Measurements from ENCODE around the gene SLC66A3.

SLC66A3 gene

DNA sequence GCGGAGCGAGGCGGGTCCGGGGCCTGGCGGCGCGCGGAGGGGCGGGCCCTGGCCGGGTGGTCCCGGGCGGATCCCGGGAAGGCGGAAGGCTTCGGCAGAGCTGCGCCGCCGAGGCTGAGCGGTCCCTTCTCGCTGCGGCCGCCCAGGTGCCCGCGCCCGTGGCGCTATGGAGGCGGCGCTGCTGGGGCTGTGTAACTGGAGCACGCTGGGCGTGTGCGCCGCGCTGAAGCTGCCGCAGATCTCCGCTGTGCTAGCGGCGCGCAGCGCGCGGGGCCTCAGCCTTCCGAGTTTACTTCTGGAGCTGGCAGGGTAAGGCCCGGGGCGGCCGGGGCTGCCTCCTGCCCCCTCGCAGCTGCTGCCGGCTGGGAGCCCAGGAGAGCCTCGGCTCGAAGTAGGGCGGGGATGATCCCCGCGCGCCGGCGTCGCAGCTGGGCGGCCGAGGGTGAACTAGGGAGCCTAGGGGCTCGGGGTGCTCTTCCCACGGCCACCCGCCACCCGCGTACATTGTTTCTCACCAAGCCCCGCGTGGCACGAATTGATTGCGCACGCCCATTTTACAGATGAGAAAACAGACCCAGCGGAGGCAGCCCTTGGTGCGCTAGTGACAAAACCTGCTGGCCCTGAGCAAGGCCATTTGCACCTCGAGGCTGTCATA, at the start of gene SLC66A3:
TSS of gene SLC66A3 (plus strand) at position 87 of the 655 bp plus-strand sequence. CDS start at position 167, 80 bp downstream.
- DNase-seq (ENCODE audit: low read depth) = no peak
- Histone ChIP-seq H3K4me1 (ENCODE audit: control insufficient read depth, insufficient read depth, low read length) (peaks cover 15% of the 10 kb centered on the region), H3K36me3 (ENCODE audit: control insufficient read depth, insufficient read depth, low read length, severe bottlenecking) (no peaks in the 10 kb centered on the region), H3K27me3 (replicated peaks; ENCODE audit: control insufficient read depth, insufficient read depth, low read length) (peaks cover 3% of the 10 kb centered on the region), H3K9me3 (ENCODE audit: control insufficient read depth, low read length) (no peaks in the 10 kb centered on the region), H3K4me3 (ENCODE audit: low read length) (peak within 1 kb of the TSS; percentile 89), H3K9ac (ENCODE audit: low read length) (peak within 1 kb of the TSS; percentile 91)

DNA sequence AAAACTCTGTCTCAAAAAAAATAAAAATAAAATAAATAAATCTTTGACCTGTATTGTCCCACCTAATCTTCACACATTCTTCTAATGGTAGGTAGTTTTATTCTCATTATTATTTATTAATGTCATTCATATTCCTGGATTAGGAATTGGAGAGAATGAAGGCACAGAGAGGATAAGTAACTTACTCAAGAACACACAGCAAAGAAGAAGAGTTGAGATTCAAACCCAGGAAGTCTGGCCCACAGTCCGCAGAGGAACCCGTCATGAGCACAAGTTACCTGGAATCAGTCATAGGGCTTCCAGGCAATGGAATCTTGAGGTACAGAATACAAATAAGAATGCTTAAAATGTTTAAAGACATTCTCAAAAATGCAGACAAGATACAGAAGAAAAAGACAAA, 46.3 kb upstream of the SLC66A3 start:
- DNase-seq (ENCODE audit: low read depth) = no peak
- Histone ChIP-seq H3K9ac (ENCODE audit: low read length) (no peak overlapping the region), H3K4me1 (ENCODE audit: control insufficient read depth, insufficient read depth, low read length) (no peaks in the 10 kb centered on the region), H3K27me3 (replicated peaks; ENCODE audit: control insufficient read depth, insufficient read depth, low read length) (peaks cover 25% of the 10 kb centered on the region), H3K36me3 (ENCODE audit: control insufficient read depth, insufficient read depth, low read length, severe bottlenecking) (no peaks in the 10 kb centered on the region), H3K4me3 (ENCODE audit: low read length) (no peak overlapping the region), H3K9me3 (ENCODE audit: control insufficient read depth, low read length) (no peaks in the 10 kb centered on the region)

- H3K4me3 ChIP-seq (ENCODE audit: low read length) = no peak overlapping the region
- H3K4me1 ChIP-seq (ENCODE audit: control insufficient read depth, insufficient read depth, low read length) = no peaks in the 10 kb centered on the region
- H3K9me3 ChIP-seq (ENCODE audit: control insufficient read depth, low read length) = no peaks in the 10 kb centered on the region
- H3K36me3 ChIP-seq (ENCODE audit: control insufficient read depth, insufficient read depth, low read length, severe bottlenecking) = no peaks in the 10 kb centered on the region
- H3K27me3 ChIP-seq (replicated peaks; ENCODE audit: control insufficient read depth, insufficient read depth, low read length) = peaks cover 32% of the 10 kb centered on the region
- no peak overlapping the region for H3K9ac ChIP-seq (ENCODE audit: low read length)
- DNase-seq (ENCODE audit: low read depth) = no peak
Observed at GRCh38 chr2:11112870-11113428, 42.3 kb upstream of the SLC66A3 start.

DNA sequence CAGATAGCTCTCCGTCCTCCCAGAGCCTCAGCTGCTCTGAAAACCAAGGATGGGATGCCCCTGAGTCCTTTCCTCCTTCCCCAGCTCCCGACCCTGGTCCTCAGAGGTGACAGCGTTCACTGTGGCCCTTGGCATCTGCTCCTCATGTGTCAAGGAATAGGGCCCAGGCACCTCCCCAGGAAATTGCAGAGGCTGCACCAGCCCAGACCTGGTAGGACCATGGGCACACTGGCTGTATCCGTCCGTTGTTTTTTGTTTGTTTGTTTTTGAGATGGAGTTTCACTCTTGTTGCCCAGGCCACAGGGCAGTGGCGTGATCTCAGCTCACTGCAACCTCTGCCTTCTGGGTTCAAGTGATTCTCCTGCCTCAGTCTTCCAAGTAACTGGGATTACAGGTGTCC, 37.5 kb upstream of the SLC66A3 start:
- no peak overlapping the region for H3K9ac ChIP-seq (ENCODE audit: low read length)
- no peaks in the 10 kb centered on the region for H3K9me3 ChIP-seq (ENCODE audit: control insufficient read depth, low read length)
- H3K4me1 ChIP-seq (ENCODE audit: control insufficient read depth, insufficient read depth, low read length) = no peaks in the 10 kb centered on the region
- H3K27me3 ChIP-seq (replicated peaks; ENCODE audit: control insufficient read depth, insufficient read depth, low read length) = peaks cover 19% of the 10 kb centered on the region
- no peaks in the 10 kb centered on the region for H3K36me3 ChIP-seq (ENCODE audit: control insufficient read depth, insufficient read depth, low read length, severe bottlenecking)
- H3K4me3 ChIP-seq (ENCODE audit: low read length) = no peak overlapping the region
- DNase-seq (ENCODE audit: low read depth) = no peak

DNA sequence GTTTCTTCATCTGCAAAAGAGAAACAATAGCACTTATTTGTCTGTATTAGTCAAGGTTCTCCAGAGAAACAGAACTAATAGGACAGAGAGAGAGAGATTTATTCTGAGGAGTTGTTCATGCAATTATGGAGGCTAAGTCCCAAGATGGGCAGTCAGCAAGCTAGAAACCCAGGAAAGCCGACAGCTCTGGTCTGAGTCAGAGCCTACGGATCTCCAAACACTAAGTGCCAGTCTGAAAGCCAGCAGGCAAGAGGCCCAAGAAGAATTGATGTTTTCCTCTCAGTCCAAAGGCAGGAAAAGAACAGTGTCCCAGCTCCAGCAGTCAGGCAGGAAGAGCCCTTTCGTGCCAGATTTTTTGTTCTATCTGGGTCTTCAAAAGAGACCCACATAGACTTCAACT, 36.5 kb upstream of the SLC66A3 start:
- no peaks in the 10 kb centered on the region for H3K4me1 ChIP-seq (ENCODE audit: control insufficient read depth, insufficient read depth, low read length)
- DNase-seq (ENCODE audit: low read depth) = no peak

GRCh38 chr2:11121099-11121822, 34.0 kb upstream of the SLC66A3 start:
- Histone ChIP-seq H3K9me3 (ENCODE audit: control insufficient read depth, low read length) (no peaks in the 10 kb centered on the region), H3K9ac (ENCODE audit: low read length) (no peak overlapping the region), H3K4me3 (ENCODE audit: low read length) (no peak overlapping the region), H3K27me3 (replicated peaks; ENCODE audit: control insufficient read depth, insufficient read depth, low read length) (peaks cover 10% of the 10 kb centered on the region), H3K36me3 (ENCODE audit: control insufficient read depth, insufficient read depth, low read length, severe bottlenecking) (no peaks in the 10 kb centered on the region), H3K4me1 (ENCODE audit: control insufficient read depth, insufficient read depth, low read length) (no peaks in the 10 kb centered on the region)
- no peak for DNase-seq (ENCODE audit: low read depth)

More for the DNA sequence above, 36.5 kb upstream of the SLC66A3 start:
- Histone ChIP-seq H3K4me3 (ENCODE audit: low read length) (no peak overlapping the region), H3K27me3 (replicated peaks; ENCODE audit: control insufficient read depth, insufficient read depth, low read length) (peaks cover 15% of the 10 kb centered on the region), H3K9me3 (ENCODE audit: control insufficient read depth, low read length) (no peaks in the 10 kb centered on the region), H3K36me3 (ENCODE audit: control insufficient read depth, insufficient read depth, low read length, severe bottlenecking) (no peaks in the 10 kb centered on the region), H3K9ac (ENCODE audit: low read length) (no peak overlapping the region)

DNA sequence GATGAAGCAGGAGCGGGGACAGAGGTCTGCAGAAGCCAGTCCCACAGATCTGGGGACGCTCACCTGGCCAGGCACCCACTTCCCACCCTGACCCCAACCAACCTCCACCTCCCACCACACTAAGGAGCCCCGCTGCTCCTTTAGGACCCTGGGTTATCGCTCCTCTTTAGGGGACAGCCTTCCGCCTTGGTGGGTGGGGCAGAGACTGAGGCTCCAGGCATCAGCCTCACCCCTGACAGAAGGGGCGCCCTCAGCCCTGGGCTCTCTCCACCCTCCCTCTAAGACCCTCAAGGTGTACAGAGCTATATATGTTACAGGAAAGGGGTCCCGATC, 33.5 kb upstream of the SLC66A3 start:
- no peaks in the 10 kb centered on the region for H3K36me3 ChIP-seq (ENCODE audit: control insufficient read depth, insufficient read depth, low read length, severe bottlenecking)
- DNase-seq (ENCODE audit: low read depth) = no peak
- H3K27me3 ChIP-seq (replicated peaks; ENCODE audit: control insufficient read depth, insufficient read depth, low read length) = peaks cover 8% of the 10 kb centered on the region
- no peak overlapping the region for H3K4me3 ChIP-seq (ENCODE audit: low read length)
- no peak overlapping the region for H3K9ac ChIP-seq (ENCODE audit: low read length)
- no peaks in the 10 kb centered on the region for H3K9me3 ChIP-seq (ENCODE audit: control insufficient read depth, low read length)
- no peaks in the 10 kb centered on the region for H3K4me1 ChIP-seq (ENCODE audit: control insufficient read depth, insufficient read depth, low read length)

DNA sequence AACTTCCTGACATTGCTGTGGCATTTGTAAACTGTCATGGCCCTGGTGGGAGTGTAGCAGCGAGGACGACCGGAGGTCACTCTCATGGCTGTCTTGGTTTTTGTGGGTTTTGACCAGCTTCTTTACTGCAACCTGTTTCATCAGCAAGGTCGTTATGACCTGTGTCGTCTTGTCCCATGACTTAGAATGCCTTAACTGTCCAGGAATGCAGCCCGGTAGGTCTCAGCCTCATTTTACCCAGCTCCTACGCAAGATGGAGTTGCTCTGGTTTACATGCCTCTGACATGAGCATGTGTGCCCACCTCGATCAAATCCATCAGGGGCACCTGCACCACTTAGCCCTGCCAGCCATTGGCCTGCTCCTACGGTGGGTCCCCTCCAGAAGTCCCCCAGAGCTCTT, 32.9 kb upstream of the SLC66A3 start:
- DNase-seq (ENCODE audit: low read depth) = no peak
- H3K4me1 ChIP-seq (ENCODE audit: control insufficient read depth, insufficient read depth, low read length) = no peaks in the 10 kb centered on the region
- H3K4me3 ChIP-seq (ENCODE audit: low read length) = no peak overlapping the region
- H3K36me3 ChIP-seq (ENCODE audit: control insufficient read depth, insufficient read depth, low read length, severe bottlenecking) = no peaks in the 10 kb centered on the region
- H3K9ac ChIP-seq (ENCODE audit: low read length) = no peak overlapping the region
- H3K9me3 ChIP-seq (ENCODE audit: control insufficient read depth, low read length) = no peaks in the 10 kb centered on the region
- H3K27me3 ChIP-seq (replicated peaks; ENCODE audit: control insufficient read depth, insufficient read depth, low read length) = peaks cover 4% of the 10 kb centered on the region

DNA sequence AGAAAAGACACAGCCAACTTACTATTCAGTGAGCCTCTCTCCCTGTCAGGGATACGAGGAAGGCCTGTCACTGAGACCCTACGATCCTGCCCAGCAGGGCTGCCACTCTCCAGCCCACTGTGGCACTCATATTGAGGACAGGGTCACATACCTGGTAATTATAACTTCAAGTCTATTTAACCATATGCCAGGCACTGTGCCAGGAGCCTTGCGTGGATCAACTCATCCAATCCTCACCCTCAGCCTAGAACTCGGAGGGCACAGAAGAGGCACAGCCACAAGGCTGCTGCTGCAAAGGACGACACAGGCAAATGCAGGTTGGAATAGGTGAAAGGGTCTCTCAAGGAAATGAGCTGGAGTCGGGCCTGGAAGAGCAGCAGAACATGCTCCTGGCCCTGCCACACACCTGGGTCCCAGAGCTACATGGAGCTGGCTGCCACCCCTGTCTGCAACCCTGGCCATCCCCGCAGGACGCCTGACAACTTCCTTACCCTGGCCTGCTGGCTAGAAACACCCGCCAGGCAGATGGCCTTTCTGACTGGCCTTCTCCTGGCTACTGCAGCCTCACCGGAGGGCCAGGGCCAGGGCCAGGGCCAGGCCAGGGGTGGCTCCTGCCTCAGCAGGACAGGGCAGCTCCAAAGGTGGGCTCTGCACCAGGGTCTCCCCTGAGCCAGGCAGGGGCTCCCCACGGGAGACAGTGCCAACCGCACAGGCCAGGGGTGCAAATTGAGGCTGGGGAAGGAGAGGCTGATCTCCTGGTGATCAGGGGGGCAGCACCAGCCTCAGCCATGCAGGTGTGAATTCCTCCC, 32.1 kb upstream of the SLC66A3 start:
- DNase-seq (ENCODE audit: low read depth) = no peak

GRCh38 chr2:11123856-11124759, 31.2 kb upstream of the SLC66A3 start:
- Histone ChIP-seq H3K36me3 (ENCODE audit: control insufficient read depth, insufficient read depth, low read length, severe bottlenecking) (no peaks in the 10 kb centered on the region), H3K9me3 (ENCODE audit: control insufficient read depth, low read length) (no peaks in the 10 kb centered on the region), H3K4me1 (ENCODE audit: control insufficient read depth, insufficient read depth, low read length) (no peaks in the 10 kb centered on the region), H3K27me3 (replicated peaks; ENCODE audit: control insufficient read depth, insufficient read depth, low read length) (no peaks in the 10 kb centered on the region), H3K4me3 (ENCODE audit: low read length) (no peak overlapping the region), H3K9ac (ENCODE audit: low read length) (no peak overlapping the region)
- DNase-seq (ENCODE audit: low read depth) = peak; percentile 71

More for the DNA sequence above, 32.1 kb upstream of the SLC66A3 start:
- no peaks in the 10 kb centered on the region for H3K4me1 ChIP-seq (ENCODE audit: control insufficient read depth, insufficient read depth, low read length)
- H3K36me3 ChIP-seq (ENCODE audit: control insufficient read depth, insufficient read depth, low read length, severe bottlenecking) = no peaks in the 10 kb centered on the region
- H3K27me3 ChIP-seq (replicated peaks; ENCODE audit: control insufficient read depth, insufficient read depth, low read length) = no peaks in the 10 kb centered on the region
- no peak overlapping the region for H3K4me3 ChIP-seq (ENCODE audit: low read length)
- H3K9me3 ChIP-seq (ENCODE audit: control insufficient read depth, low read length) = no peaks in the 10 kb centered on the region
- H3K9ac ChIP-seq (ENCODE audit: low read length) = no peak overlapping the region
